IPS-NIHi7 (cell line): ENCODE data around the gene RGS19.

Experiments
- DNase-seq: peaks from one replicate; pipeline ENCODE4 v3.0.0; 2012; ENCODE audit warnings: mixed read lengths; ENCODE audit errors: extremely low spot score

RGS19 gene

DNA sequence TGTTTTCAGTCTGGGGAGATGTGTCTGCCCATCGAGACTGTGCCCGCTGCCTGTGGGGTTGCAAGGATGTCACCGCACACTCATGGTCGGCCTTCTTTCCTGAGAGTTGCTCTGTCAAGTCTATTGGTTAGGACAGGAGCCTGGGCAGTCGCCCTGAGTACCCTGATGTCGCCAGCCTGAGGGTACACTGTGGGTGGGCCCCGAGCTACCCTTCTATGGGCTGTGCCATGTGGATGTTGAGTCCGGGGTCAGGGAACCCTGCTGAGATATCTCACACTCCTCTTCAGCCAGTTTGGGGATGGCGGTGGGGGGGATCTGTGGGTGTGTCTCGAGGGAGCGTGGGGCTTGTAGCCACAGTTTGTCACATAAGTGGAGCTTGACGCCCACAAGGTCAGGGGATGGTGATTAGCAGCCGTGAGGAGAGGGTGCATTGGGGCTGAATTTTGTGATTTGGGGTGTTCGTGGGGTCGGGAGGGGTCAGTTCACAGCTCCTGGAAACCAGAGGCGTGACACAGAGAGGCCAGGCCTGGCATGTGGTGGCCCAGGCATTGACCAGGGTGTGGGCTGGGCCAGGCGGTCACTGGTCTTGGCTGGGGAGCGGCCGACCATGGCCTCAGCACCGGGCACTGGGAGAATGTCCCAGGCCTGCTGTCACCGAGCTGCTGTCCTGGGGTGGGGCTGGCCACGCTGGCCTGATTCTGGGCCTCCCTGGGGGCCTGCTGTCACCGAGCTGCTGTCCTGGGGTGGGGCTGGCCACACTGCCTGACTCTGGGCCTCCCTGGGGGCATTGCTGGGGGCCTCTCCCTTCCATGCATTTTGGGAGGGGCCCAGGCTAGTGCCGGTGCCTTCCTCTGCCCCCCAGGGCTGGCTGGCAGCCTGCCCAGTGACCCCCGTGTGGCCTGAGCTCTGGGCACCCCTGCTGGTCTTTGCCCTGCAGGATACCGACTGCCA lies 29.7 kb upstream of the RGS19 start:
- no peak for DNase-seq

DNA sequence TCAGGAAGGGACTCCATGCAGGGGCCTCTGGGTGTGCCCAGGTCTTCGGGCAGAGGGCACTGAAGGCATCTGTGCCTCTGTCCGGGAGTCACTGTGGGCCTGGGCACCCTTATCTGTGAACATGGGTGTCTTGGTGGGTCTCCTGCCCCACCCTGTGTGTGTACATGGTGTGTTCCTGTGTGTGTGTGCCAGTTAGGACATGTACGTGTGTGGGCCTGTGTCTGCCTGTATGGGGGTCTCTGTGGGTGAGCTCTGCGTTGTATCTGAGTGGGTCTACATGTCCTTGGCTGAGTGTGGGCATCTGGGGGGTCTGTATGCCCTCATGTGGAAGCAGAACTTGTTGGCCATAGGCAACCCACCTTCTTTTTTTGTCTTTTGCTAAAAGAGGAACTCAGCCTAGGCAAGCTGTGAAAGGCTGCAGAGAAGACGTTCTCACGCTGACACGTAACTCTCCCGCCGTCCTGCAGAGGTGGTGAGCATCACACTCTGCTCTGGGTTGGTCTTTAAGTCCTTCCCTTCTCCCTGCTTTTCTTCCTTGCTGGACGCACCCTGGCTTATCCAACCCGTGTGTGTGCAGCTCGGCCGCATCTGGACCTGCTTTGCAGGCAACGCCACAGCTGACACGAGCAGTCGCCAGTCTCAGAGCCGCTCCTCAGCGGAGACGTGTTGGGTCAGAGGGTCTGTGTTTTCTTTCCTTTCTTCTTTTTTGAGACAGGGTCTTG lies 28.6 kb upstream of the RGS19 start:
- no peak for DNase-seq

DNA sequence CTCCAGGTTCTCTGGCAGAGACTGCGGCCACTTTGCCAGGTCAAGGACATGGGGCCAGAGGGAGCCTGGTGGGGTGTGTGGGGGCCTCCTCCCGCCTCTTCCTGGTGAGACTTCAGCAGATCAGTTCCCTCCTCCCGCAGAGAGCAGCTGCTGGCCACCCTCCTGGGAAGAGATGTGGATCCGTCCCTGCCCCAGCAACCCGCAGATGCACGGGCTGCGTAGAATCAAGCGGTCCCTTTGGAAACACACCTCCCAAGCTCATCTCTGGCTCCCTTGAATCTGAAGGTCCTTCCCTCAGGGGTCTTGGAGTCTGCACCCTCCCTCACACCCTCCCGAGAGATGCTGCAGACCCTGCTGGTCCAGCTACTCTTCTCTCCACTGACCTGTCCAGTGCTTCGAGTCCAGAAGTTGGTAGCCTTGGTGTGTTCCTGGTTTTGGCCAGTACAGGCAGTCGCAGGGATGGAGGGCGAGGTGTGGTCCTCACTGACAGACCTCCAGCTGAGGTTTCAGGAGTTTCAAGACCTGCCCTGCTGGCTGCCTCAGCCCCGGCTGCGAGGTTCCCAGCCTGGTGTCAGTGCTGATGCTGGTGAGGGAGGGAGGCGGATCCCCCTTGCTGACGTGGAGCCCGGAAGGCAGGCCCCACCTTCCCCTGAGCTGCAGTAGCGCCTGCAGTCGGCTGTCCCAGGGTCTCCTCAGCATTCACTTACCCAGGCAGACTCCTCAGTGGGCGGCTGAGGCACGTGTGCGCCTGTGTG lies 27.8 kb upstream of the RGS19 start, which contains the start of gene NPBWR2:
NPBWR2 (minus strand) TSS at position 585 of the 755 bp plus-strand sequence. CDS start 734 bp downstream, outside the sequence.
- peak; percentile 73 for DNase-seq

DNA sequence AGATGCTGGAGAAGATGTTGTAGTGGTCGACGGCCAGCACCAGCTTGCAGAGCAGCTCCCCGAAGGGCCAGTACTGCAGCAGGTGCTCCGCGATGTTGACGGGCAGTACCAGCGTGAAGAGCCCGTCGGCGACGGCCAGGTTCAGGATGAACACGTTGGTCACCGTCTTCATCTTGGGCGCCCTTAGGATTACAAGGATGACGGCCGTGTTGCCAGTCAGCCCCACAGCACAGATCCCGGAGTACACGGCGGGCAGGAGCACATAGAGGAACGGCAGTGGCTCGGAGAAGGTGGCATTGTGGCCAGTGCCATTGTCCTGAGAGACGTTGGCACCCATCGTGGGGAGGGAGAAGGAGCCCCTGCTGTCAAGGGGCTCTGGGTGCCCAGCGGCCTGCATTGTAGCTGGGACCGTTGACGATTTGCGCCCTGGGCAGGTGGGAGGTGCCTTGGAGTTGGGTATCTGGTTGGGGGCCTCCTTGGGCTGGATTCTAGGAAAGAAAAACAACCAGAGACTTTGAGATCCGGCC lies 27.2 kb upstream of the RGS19 start:
- DNase-seq, result no peak

DNA sequence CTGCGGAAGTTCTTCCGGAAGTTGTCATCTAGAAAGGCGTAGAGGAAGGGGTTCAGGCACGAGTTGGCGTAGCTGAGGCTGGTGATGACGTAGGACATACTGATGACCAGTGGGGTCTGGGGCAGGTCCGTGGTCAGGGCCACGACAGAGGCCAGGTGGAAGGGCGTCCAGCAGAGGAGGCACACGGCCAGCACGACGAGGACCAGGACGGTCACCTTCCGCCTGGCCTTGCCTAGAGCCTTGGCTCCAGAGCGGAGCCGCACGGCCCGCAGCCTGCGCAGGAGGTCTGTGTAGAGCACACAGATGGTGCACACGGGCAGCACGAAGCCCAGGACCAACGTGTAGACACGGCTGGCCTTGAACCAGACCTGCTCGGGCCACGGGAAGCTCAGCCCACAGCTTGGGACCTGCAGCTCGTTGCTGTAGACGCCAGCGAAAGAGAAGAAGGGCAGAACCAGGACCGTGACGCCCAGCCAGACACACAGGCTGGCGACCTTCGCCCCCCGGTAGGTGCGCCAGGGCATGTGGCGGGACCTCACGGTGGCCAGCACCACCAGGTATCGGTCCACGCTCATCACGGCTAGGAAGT lies 26.6 kb upstream of the RGS19 start:
- no peak for DNase-seq

DNA sequence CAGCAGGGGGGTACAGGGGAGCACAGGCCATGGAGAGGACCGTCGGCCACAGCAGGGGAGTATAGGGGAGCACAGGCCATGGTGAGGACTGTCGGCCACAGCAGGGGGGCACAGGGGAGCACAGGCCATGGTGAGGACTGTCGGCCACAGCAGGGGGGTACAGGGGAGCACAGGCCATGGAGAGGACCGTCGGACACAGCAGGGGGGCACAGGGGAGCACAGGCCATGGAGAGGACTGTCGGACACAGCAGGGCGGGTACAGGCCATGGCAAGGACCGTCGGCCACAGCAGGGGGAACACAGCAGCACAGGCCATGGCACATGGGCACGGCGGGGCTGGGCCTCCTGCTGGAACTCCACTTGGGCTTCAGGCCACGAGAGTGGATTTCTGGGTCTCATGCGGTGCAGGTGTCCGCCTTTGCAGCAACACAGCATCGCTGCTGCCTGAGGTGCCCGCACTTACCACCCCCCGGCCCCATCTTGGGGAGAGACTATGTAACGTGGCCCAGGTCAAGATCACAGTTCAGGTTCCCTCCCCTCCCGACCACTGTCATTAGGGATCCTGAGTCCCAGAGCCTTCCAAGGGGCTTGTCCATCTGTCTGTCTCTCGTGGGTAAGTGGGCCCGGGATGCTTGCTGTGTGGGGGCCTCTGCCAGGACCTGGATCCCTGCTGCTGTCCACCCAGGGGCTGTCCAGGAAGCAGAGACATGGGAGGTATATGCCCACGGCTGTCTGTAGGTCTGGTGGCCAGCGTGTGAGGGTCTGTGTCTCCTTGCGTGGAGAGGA lies 25.5 kb upstream of the RGS19 start:
- DNase-seq, result no peak

DNA sequence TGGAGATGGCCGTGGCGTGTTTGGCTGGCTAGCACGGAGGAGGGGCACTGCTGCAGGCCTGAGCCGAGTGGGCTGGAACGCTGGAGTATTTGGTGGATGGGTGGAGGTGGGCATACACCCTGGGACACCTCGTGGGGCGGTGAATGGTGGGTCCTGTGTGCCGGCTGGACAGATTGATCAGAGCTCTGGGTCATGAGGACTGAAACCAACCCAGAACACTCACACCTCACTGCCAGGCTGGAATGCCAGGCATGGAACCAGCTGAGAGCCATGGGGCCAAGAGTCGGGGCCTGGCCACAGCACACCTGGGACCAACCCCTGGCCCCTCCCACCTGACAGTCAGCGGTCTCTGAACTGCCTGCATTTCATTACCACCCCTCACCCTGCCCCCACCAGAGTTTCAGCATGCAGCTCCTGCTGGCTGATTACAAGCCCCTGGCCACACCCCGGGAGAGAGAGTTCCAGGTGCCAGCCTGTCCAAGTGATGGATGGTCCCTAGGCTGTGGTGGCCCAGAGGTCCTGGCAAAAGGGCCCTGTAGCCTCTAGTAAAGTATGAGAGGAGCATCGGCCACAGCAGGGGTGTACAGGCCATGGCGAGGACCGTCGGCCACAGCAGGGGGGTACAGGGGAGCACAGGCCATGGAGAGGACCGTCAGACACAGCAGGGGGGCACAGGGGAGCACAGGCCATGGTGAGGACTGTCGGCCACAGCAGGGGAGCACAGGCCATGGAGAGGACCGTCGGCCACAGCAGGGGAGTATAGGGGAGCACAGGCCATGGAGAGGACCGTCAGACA lies 24.8 kb upstream of the RGS19 start:
- no peak for DNase-seq

DNA sequence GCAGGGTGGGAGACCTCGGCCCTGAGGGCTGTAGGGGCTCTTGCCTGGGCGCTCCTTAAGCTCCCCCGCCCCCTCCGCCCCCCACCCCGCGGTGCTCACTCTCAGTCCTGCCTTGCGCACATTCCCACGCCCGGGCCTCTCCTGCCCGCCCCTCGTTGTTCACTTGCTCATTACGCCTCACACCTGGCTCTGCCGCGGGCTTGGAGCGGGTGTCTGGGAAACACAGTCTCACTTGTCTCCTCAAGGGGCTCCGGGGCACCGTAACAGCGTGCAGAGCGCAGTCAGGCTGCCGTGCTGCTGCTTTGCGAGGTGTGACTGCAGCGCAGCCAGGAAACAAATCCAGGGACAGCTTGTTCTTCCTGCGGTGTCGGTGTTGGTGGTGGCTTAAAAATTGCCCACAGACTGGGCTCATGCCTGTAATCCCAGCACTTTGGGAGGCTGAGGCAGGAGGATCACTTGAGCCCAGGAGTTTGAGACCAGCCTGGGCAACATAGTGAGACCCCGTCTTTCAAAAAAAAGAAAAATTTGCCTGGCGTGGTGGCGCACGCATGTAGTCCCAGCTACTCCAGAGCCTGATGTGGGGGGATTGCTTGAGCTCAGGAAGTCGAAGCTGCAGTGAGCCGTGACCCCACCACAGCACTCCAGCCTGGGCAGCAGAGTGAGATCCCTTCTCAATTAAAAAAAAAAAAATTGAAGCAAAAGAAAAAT lies 23.5 kb upstream of the RGS19 start:
- peak; percentile 61 for DNase-seq

DNA sequence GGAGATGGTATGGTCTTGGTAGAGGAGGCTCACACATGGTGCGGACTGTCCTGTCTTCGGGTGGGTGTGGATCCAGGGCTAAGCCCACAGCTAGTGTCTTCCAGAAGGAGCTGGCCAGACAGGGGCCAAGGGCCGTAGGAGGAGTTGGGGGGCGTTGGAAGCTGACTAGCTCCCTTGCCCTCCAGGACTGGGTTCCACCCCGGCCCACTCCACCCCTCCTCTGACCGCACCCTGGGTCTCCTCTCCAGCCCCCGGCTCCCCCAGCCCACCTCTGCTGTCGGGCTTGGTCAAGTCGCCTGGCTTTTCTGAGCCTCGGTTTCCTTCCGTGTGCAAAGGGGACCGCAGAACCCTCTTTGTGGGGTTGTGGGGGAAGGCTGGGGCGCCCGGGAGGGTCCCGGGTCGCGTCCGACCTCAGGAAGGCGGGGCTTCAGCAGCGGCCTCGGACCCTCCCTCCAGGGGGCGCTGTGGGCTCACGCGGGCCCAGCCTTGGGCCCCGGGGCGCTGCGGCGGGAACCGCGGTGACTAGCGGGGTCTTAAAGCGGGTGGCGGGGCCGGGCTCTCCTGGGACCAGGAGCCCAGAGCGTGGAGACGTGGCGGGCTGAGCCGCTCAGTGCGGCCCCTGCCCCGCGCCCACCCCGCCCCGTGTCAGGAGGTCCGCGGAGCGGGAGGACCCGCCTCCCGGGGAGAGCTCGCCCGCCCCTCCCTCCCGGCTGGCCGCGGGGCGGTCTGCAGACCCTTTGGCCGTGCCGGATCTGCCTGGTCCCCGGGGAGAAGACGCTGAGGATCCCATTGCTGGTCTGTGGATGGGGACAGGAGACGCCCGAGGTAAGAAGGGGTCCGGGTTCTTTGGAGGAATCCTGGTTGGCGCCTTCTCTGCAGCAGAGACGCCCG lies 22.7 kb upstream of the RGS19 start:
- peak; percentile 93 for DNase-seq

DNA sequence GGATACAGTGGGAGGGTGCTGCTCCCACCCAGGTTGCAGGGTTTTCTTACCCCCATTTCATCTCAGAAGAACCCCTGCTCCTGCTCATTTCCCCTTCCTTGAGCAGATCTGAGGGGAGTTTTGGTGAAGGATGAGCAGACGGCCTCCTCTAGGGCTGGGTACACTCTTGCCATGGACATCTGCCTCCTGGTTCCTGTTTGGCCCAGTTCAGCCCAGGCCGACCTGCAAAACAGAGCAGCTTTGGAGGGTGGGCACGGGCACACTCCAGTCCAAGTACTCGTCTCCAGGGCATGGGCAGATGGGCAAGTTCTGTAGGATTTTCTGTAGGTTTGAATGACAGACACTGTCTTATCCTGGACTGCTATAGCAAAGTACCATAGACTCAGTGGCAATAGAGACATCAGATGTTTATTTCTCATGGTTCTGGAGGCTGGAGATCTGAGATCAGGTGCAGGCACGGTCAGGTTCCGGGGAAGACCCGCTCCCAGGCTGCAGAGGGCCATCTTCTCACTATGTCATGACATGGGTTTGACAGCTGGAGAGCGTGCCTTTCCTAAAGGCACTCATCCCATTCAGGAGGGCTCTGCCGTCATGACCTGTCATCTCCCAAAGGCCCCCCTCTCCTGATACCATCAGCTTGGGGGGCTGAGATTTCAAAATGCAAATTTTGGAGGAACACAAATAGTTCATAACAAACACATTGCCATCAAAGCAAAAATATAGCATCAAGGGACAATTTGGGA lies 21.8 kb upstream of the RGS19 start:
- no peak for DNase-seq

DNA sequence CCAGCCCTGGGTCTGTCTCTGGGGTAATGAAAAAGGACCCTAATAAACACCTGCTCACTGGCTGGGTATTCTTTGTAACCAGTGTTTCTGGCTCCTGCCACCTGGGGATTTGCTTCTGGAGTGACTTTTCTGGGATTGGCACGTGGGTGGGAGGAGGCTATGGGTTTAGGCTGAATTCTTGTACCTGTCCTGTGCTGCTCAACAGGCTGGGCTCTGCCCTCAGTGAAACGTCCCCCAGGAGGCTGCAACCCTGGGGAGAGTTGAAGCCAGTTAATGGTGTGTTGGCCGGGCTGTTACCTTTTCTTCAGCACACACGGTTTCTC lies 21.2 kb upstream of the RGS19 start:
- DNase-seq, result no peak

DNA sequence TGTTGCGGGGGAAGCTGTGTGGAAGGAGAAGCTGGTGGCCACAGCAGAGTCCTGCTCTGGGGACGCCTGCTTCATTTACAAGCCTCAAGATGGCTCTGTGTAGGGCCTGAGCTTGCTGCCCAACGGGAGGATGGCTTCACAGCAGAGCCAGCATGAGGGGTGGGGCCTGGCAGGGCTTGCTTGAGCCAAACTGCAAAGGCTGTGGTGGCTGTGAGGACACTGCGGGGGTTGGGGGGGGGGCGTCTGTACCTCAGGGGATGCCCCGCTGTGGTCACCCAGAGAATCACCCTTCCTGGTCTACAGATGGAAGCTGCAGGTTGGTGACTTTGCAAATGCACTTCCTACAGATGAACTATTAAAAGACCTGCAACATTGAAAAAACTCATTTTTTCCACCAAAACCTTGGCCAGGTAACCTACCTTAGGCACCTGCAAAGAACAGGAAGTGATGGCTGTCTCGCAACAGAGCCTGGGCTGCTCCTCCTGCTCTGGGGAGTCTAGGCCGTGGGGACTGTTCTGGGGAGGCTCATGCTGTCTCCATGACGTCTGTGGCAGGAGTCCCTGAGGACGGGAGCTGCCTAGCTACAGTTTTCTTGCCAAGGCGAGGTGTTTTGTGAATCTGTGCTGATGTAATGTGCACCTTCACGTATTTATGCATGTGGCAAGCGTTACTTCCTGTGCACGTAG lies 20.7 kb upstream of the RGS19 start:
- no peak for DNase-seq

DNA sequence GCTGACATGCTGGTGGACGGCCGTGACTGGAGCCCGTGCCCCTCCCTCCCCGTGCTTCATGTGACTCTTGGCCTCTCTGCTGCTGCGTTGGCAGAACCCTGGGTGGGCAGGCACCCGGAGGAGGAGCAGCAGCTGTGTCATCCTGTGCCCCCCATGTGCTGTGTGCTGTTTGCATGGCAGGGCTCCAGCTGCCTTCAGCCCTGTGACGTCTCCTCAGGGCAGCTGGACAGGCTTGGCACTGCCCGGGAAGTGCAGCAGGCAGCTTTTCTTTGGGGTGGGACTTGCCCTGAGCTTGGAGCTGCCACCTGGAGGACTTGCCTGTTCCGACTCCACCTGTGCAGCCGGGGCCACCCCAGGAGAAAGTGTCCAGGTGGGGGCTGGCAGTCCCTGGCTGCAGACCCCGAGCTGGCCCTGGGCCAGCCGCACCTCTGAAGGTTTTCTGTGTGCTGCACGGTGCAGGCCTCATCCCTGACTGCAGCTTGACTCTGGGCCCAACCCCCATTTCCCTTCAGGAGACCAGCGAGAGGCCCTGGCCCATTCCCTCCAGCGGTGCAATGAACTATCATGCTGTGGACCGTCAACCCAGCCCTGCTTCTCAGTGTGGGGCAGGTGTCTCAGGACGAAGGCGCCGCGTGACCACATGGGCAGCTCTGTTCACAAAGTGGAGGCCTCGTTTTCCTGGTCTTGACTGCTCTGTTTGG lies 19.9 kb upstream of the RGS19 start:
- DNase-seq, result no peak

DNA sequence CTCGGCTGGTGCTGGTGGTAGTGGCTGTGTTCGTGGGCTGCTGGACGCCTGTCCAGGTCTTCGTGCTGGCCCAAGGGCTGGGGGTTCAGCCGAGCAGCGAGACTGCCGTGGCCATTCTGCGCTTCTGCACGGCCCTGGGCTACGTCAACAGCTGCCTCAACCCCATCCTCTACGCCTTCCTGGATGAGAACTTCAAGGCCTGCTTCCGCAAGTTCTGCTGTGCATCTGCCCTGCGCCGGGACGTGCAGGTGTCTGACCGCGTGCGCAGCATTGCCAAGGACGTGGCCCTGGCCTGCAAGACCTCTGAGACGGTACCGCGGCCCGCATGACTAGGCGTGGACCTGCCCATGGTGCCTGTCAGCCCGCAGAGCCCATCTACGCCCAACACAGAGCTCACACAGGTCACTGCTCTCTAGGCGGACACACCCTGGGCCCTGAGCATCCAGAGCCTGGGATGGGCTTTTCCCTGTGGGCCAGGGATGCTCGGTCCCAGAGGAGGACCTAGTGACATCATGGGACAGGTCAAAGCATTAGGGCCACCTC lies 19.2 kb upstream of the RGS19 start:
- no peak for DNase-seq

DNA sequence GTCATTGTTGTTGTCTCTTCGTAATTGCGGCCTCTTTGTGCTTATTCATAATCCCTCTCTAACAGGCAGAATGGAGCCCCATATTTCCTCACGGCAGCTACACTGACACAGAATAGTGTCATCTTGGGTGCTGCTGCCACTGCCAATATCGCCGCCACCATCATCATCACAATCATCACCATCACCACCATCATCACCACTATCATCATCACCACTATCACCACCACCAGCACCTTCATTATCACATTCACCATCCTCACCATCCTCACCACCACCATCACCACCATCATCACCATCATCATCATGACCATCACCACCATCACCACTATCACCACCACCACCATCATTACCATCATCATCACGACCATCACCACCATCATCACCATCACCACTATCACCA lies 17.2 kb upstream of the RGS19 start:
- no peak for DNase-seq

DNA sequence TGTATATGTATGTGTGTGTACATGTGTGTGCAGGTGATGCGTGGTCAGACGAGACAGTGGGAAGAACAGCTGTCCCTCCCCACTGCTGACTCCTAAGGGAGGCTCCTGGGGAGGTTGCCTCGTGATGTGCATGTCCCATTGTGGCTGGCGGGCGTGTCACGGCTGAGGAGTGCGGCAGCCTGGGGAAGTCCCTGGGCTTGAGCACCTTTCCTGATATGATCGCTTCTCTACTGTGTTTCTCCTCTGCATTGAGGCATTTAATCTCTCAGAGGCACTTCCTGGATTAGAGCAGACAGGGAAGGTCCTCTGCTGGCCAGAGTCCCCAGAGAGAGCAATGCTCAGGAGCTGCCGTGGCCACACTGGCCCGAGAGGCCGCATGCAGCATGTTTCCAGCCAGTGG lies 16.6 kb upstream of the RGS19 start:
- DNase-seq, result no peak
